ENCODE measurements around the gene KBTBD4. TPM values are rescaled to one million over a fixed set of nuclear protein-coding genes. Genes with fewer than 3 reads are reported as not detected.

The KBTBD4 gene
- polyA plus RNA-seq, 4 donors: 9.8 to 13.7 (median 12.0) TPM

- DNase-seq (no peak), FAIRE-seq (no peak)
- Histone ChIP-seq H3K27ac (ENCODE audit: low read depth in 1 of 3, low read length in 2 of 3) (no peak overlapping the region), H3K27me3 (ENCODE audit: control insufficient read depth in 3 of 3, insufficient read depth in 3 of 3, low read length in 3 of 3) (peaks cover 0 to 25% (median 8%) of the 10 kb centered on the region in 3 donors), H3K4me1 (ENCODE audit: control insufficient read depth in 3 of 3, insufficient read depth in 2 of 3, low read depth in 1 of 3, low read length in 2 of 3) (peaks cover 0 to 27% (median 0%) of the 10 kb centered on the region in 3 donors), H3K4me3 (ENCODE audit: low read depth in 1 of 3, low read length in 3 of 3) (peak overlapping the region in 1 of 3 donors; percentile 50), H3K9me3 (ENCODE audit: control insufficient read depth in 2 of 2, insufficient read depth in 1 of 2, low read depth in 1 of 2, low read length in 1 of 2) (no peaks in the 10 kb centered on the region), H3K36me3 (ENCODE audit: control insufficient read depth in 3 of 3, insufficient read depth in 2 of 3, low read depth in 1 of 3, low read length in 3 of 3) (peaks cover 0 to 39% (median 2%) of the 10 kb centered on the region in 3 donors)
- 61 to 80% (median 80%) methylated on average over 11 of the region's 11 CpGs for WGBS, 3 donors
Observed at GRCh38 chr11:47589118-47589517, 10.3 kb upstream of the KBTBD4 start.

- FAIRE-seq: no peak
- peaks cover 0 to 21% (median 0%) of the 10 kb centered on the region in 3 donors for H3K4me1 ChIP-seq (ENCODE audit: control insufficient read depth in 3 of 3, insufficient read depth in 2 of 3, low read depth in 1 of 3, low read length in 2 of 3)
- peaks cover 0 to 52% (median 10%) of the 10 kb centered on the region in 3 donors for H3K36me3 ChIP-seq (ENCODE audit: control insufficient read depth in 3 of 3, insufficient read depth in 2 of 3, low read depth in 1 of 3, low read length in 3 of 3)
- H3K9me3 ChIP-seq (ENCODE audit: control insufficient read depth in 2 of 2, insufficient read depth in 1 of 2, low read depth in 1 of 2, low read length in 1 of 2): no peaks in the 10 kb centered on the region
- WGBS, 3 donors: 29 to 52% (median 39%) methylated on average over 11 to 14 of the region's 14 CpGs
- DNase-seq: peak; percentile 44 to 80
- H3K4me3 ChIP-seq (ENCODE audit: low read depth in 1 of 3, low read length in 3 of 3): peak overlapping the region in 1 of 3 donors; percentile 3
- peaks cover 0 to 13% (median 0%) of the 10 kb centered on the region in 3 donors for H3K27me3 ChIP-seq (ENCODE audit: control insufficient read depth in 3 of 3, insufficient read depth in 3 of 3, low read length in 3 of 3)
- H3K27ac ChIP-seq (ENCODE audit: low read depth in 1 of 3, low read length in 2 of 3): peak overlapping the region in 1 of 3 donors; percentile 74
Observed at GRCh38 chr11:47587723-47588326, 9.1 kb upstream of the KBTBD4 start.

GRCh38 chr11:47587039-47587716 is 8.4 kb upstream of the KBTBD4 start:
- peaks cover 0 to 58% (median 15%) of the 10 kb centered on the region in 3 donors for H3K36me3 ChIP-seq (ENCODE audit: control insufficient read depth in 3 of 3, insufficient read depth in 2 of 3, low read depth in 1 of 3, low read length in 3 of 3)
- H3K4me1 ChIP-seq (ENCODE audit: control insufficient read depth in 3 of 3, insufficient read depth in 2 of 3, low read depth in 1 of 3, low read length in 2 of 3): peaks cover 0 to 21% (median 0%) of the 10 kb centered on the region in 3 donors
- DNase-seq (no peak), FAIRE-seq (no peak)
- H3K4me3 ChIP-seq (ENCODE audit: low read depth in 1 of 3, low read length in 3 of 3): no peak overlapping the region
- WGBS, 3 donors: 61 to 67% (median 67%) methylated on average over 6 of the region's 6 CpGs
- peak overlapping the region in 1 of 3 donors; percentile 74 for H3K27ac ChIP-seq (ENCODE audit: low read depth in 1 of 3, low read length in 2 of 3)
- H3K9me3 ChIP-seq (ENCODE audit: control insufficient read depth in 2 of 2, insufficient read depth in 1 of 2, low read depth in 1 of 2, low read length in 1 of 2): no peaks in the 10 kb centered on the region
- H3K27me3 ChIP-seq (ENCODE audit: control insufficient read depth in 3 of 3, insufficient read depth in 3 of 3, low read length in 3 of 3): peaks cover 0 to 6% (median 0%) of the 10 kb centered on the region in 3 donors

- 76 to 87% (median 87%) methylated on average over 12 of the region's 12 CpGs for whole genome bisulfite sequencing, 3 donors
- Histone ChIP-seq H3K27me3 (ENCODE audit: control insufficient read depth in 3 of 3, insufficient read depth in 3 of 3, low read length in 3 of 3) (no peaks in the 10 kb centered on the region), H3K27ac (ENCODE audit: low read depth in 1 of 3, low read length in 2 of 3) (peak within 1 kb of the TSS in 1 of 3 donors; percentile 74)
Observed at GRCh38 chr11:47586098-47586855, 7.5 kb upstream of the KBTBD4 start, which contains the start of gene FAM180B. Gene FAM180B, plus strand, starts transcription at chr11:47586678. Its CDS starts 91 bp downstream, at chr11:47586769.

GRCh38 chr11:47583844-47584243 is 5.1 kb upstream of the KBTBD4 start:
- Histone ChIP-seq H3K36me3 (ENCODE audit: control insufficient read depth in 3 of 3, insufficient read depth in 2 of 3, low read depth in 1 of 3, low read length in 3 of 3) (peaks cover 8 to 75% (median 24%) of the 10 kb centered on the region in 3 donors), H3K4me1 (ENCODE audit: control insufficient read depth in 3 of 3, insufficient read depth in 2 of 3, low read depth in 1 of 3, low read length in 2 of 3) (peaks cover 0 to 16% (median 5%) of the 10 kb centered on the region in 3 donors), H3K4me3 (ENCODE audit: low read depth in 1 of 3, low read length in 3 of 3) (no peak overlapping the region), H3K9me3 (ENCODE audit: control insufficient read depth in 2 of 2, insufficient read depth in 1 of 2, low read depth in 1 of 2, low read length in 1 of 2) (no peaks in the 10 kb centered on the region), H3K27ac (ENCODE audit: low read depth in 1 of 3, low read length in 2 of 3) (no peak overlapping the region), H3K27me3 (ENCODE audit: control insufficient read depth in 3 of 3, insufficient read depth in 3 of 3, low read length in 3 of 3) (no peaks in the 10 kb centered on the region)
- 92 to 94% (median 93%) methylated on average over 5 of the region's 5 CpGs for WGBS, 3 donors
- no peak for FAIRE-seq
- no peak for DNase-seq

More at GRCh38 chr11:47586098-47586855, 7.5 kb upstream of the KBTBD4 start, which contains the start of gene FAM180B:
- Histone ChIP-seq H3K36me3 (ENCODE audit: control insufficient read depth in 3 of 3, insufficient read depth in 2 of 3, low read depth in 1 of 3, low read length in 3 of 3) (peaks cover 4 to 65% (median 22%) of the 10 kb centered on the region in 3 donors), H3K4me1 (ENCODE audit: control insufficient read depth in 3 of 3, insufficient read depth in 2 of 3, low read depth in 1 of 3, low read length in 2 of 3) (peaks cover 0 to 21% (median 0%) of the 10 kb centered on the region in 3 donors), H3K9me3 (ENCODE audit: control insufficient read depth in 2 of 2, insufficient read depth in 1 of 2, low read depth in 1 of 2, low read length in 1 of 2) (no peaks in the 10 kb centered on the region), H3K4me3 (ENCODE audit: low read depth in 1 of 3, low read length in 3 of 3) (no peak within 1 kb of the TSS)
- no peak for FAIRE-seq
- DNase-seq: no peak

GRCh38 chr11:47577460-47578041 is 1.2 kb downstream of the KBTBD4 start:
- peaks cover 15 to 53% (median 18%) of the 10 kb centered on the region in 3 donors for H3K36me3 ChIP-seq (ENCODE audit: control insufficient read depth in 3 of 3, insufficient read depth in 2 of 3, low read depth in 1 of 3, low read length in 3 of 3)
- FAIRE-seq (no peak), DNase-seq (no peak)
- WGBS, 3 donors: 81 to 87% (median 82%) methylated on average over 13 of the region's 13 CpGs
- no peaks in the 10 kb centered on the region for H3K27me3 ChIP-seq (ENCODE audit: control insufficient read depth in 3 of 3, insufficient read depth in 3 of 3, low read length in 3 of 3)
- H3K4me1 ChIP-seq (ENCODE audit: control insufficient read depth in 3 of 3, insufficient read depth in 2 of 3, low read depth in 1 of 3, low read length in 2 of 3): peaks cover 0 to 10% (median 5%) of the 10 kb centered on the region in 3 donors
- no peaks in the 10 kb centered on the region for H3K9me3 ChIP-seq (ENCODE audit: control insufficient read depth in 2 of 2, insufficient read depth in 1 of 2, low read depth in 1 of 2, low read length in 1 of 2)
- H3K27ac ChIP-seq (ENCODE audit: low read depth in 1 of 3, low read length in 2 of 3): no peak overlapping the region
- no peak overlapping the region for H3K4me3 ChIP-seq (ENCODE audit: low read depth in 1 of 3, low read length in 3 of 3)

- DNase-seq: no peak
- Histone ChIP-seq H3K27me3 (ENCODE audit: control insufficient read depth in 3 of 3, insufficient read depth in 3 of 3, low read length in 3 of 3) (no peaks in the 10 kb centered on the region), H3K4me1 (ENCODE audit: control insufficient read depth in 3 of 3, insufficient read depth in 2 of 3, low read depth in 1 of 3, low read length in 2 of 3) (peaks cover 0 to 8% (median 0%) of the 10 kb centered on the region in 3 donors), H3K36me3 (ENCODE audit: control insufficient read depth in 3 of 3, insufficient read depth in 2 of 3, low read depth in 1 of 3, low read length in 3 of 3) (peaks cover 12 to 52% (median 14%) of the 10 kb centered on the region in 3 donors), H3K4me3 (ENCODE audit: low read depth in 1 of 3, low read length in 3 of 3) (no peak overlapping the region), H3K27ac (ENCODE audit: low read depth in 1 of 3, low read length in 2 of 3) (no peak overlapping the region), H3K9me3 (ENCODE audit: control insufficient read depth in 2 of 2, insufficient read depth in 1 of 2, low read depth in 1 of 2, low read length in 1 of 2) (no peaks in the 10 kb centered on the region)
- no peak for FAIRE-seq
- WGBS, 3 donors: 90 to 92% (median 91%) methylated on average over 11 of the region's 11 CpGs
Observed at GRCh38 chr11:47573321-47573720, 5.4 kb downstream of the KBTBD4 start.

Measured in small intestine (tissue), 7 donors.